HAP-1 (cell line): ENCODE data around the gene PRR15.
"Not testable (repeated sequence)": the region's sequence is repeated elsewhere in the genome, so short reads cannot be mapped to it uniquely, and the experiment has no call there.

ENCODE experiments used
- DNase-seq, 2 experiments: peaks; one replicate each; pipeline ENCODE4 v3.0.0-alpha.2; 2016 to 2020; ENCODE audit warnings: low spot score in 2 of 2
- H3K27me3 ChIP-seq: fragments of 250-450 bp; sonication (Bioruptor Pico); 2 replicates; pipeline ENCODE4 v1.5.1; 2020; ENCODE audit warnings: low read depth, mild to moderate bottlenecking, moderate library complexity
- H3K36me3 ChIP-seq: fragments of 250-450 bp; sonication (Bioruptor Pico); replicated peaks from 2 replicates; pipeline ENCODE4 v1.5.1; 2020; ENCODE audit warnings: mild to moderate bottlenecking
- H3K4me1 ChIP-seq: fragments of 250-450 bp; sonication (Bioruptor Pico); 2 replicates; pipeline ENCODE4 v1.5.1; 2020; ENCODE audit warnings: mild to moderate bottlenecking
- H3K4me3 ChIP-seq: fragments of 250-450 bp; sonication (Bioruptor Pico); 2 replicates; pipeline ENCODE4 v1.5.1; 2020; ENCODE audit warnings: mild to moderate bottlenecking, moderate library complexity
- H3K9me3 ChIP-seq: fragments of 250-450 bp; sonication (Bioruptor Pico); 2 replicates; pipeline ENCODE4 v1.5.1; 2020; ENCODE audit warnings: mild to moderate bottlenecking, moderate library complexity
- in situ Hi-C: fragments of 300-500 bp; cut with MboI; formaldehyde crosslinking; loops from 3 replicates; pipeline ENCODE4 v1.14.3; 2020; ENCODE audit warnings: low sequenced_read_pairs, inconsistent platforms, mixed read lengths

The PRR15 gene

GRCh38 chr7:29563590-29564495 is at the start of gene PRR15:
TSS of gene PRR15 (plus strand) at chr7:29563835. CDS start at chr7:29566330, 2,495 bp downstream.
- H3K4me1 ChIP-seq: peaks cover 4% of the 10 kb centered on the region; the same call in 1 of the 2 replicates
- DNase-seq: peak; percentile 70 to 81
- no peaks in the 10 kb centered on the region for H3K27me3 ChIP-seq
- in situ Hi-C loops: no loop called here
- peak within 1 kb of the TSS; percentile 53 for H3K4me3 ChIP-seq
- peaks cover 3% of the 10 kb centered on the region; the same call in 1 of the 2 replicates for H3K36me3 ChIP-seq
- no peaks in the 10 kb centered on the region for H3K9me3 ChIP-seq

- no peaks in the 10 kb centered on the region for H3K9me3 ChIP-seq
- no peaks in the 10 kb centered on the region for H3K27me3 ChIP-seq
- no peaks in the 10 kb centered on the region; the same call in 1 of the 2 replicates for H3K36me3 ChIP-seq
- H3K4me3 ChIP-seq: no peak overlapping the region
- in situ Hi-C loops: no loop called here
- DNase-seq: no peak
- no peaks in the 10 kb centered on the region for H3K4me1 ChIP-seq
These were observed 47.1 kb upstream of the PRR15 start for GRCh38 chr7:29516491-29516890.

- Histone ChIP-seq H3K4me1 (no peaks in the 10 kb centered on the region), H3K9me3 (no peaks in the 10 kb centered on the region), H3K36me3 (no peaks in the 10 kb centered on the region), H3K4me3 (no peak overlapping the region), H3K27me3 (no peaks in the 10 kb centered on the region)
- no peak for DNase-seq
- in situ Hi-C loops: no loop called here
These were observed 45.0 kb upstream of the PRR15 start for GRCh38 chr7:29518616-29519015.

GRCh38 chr7:29523728-29524127 is 39.9 kb upstream of the PRR15 start:
- H3K36me3 ChIP-seq: no peaks in the 10 kb centered on the region
- in situ Hi-C loops: no loop called here
- no peak overlapping the region for H3K4me3 ChIP-seq
- no peak for DNase-seq
- no peaks in the 10 kb centered on the region for H3K9me3 ChIP-seq
- H3K4me1 ChIP-seq: no peaks in the 10 kb centered on the region
- H3K27me3 ChIP-seq: no peaks in the 10 kb centered on the region

- no peak for DNase-seq
- H3K4me1 ChIP-seq: no peaks in the 10 kb centered on the region
- in situ Hi-C loops: no loop called here
- H3K27me3 ChIP-seq: no peaks in the 10 kb centered on the region
- no peak overlapping the region for H3K4me3 ChIP-seq
- no peaks in the 10 kb centered on the region for H3K36me3 ChIP-seq
- no peaks in the 10 kb centered on the region for H3K9me3 ChIP-seq
These were observed 36.0 kb upstream of the PRR15 start for GRCh38 chr7:29527505-29528108.

GRCh38 chr7:29528526-29528925 is 35.1 kb upstream of the PRR15 start:
- H3K4me3 ChIP-seq, H3K4me1 ChIP-seq, H3K9me3 ChIP-seq, H3K27me3 ChIP-seq, in situ Hi-C loops, DNase-seq, H3K36me3 ChIP-seq: not testable (repeated sequence)

- no peaks in the 10 kb centered on the region for H3K4me1 ChIP-seq
- H3K27me3 ChIP-seq: 0 out of 2 replicates have a peak, but pooled peaks cover 2% of the 10 kb centered on the region
- H3K9me3 ChIP-seq: no peaks in the 10 kb centered on the region
- no peak overlapping the region for H3K4me3 ChIP-seq
- in situ Hi-C loops: no loop called here
- DNase-seq: no peak
- no peaks in the 10 kb centered on the region for H3K36me3 ChIP-seq
These were observed 25.2 kb upstream of the PRR15 start for GRCh38 chr7:29538389-29538788.

GRCh38 chr7:29539471-29539870 is 24.2 kb upstream of the PRR15 start:
- in situ Hi-C loops: no loop called here
- H3K4me3 ChIP-seq: no peak overlapping the region
- no peaks in the 10 kb centered on the region; the same call in 1 of the 2 replicates for H3K9me3 ChIP-seq
- H3K27me3 ChIP-seq: 0 out of 2 replicates have a peak, but pooled peaks cover 2% of the 10 kb centered on the region
- DNase-seq: no peak
- no peaks in the 10 kb centered on the region for H3K4me1 ChIP-seq
- no peaks in the 10 kb centered on the region for H3K36me3 ChIP-seq

GRCh38 chr7:29547421-29547820 is 16.2 kb upstream of the PRR15 start:
- no peak for DNase-seq
- Histone ChIP-seq H3K4me3 (no peak overlapping the region), H3K27me3 (no peaks in the 10 kb centered on the region)

GRCh38 chr7:29548823-29549222 is 14.8 kb upstream of the PRR15 start:
- Histone ChIP-seq H3K36me3 (no peaks in the 10 kb centered on the region), H3K9me3 (no peaks in the 10 kb centered on the region; the same call in 1 of the 2 replicates), H3K4me3 (no peak overlapping the region), H3K4me1 (0 out of 2 replicates have a peak, but pooled peaks cover 3% of the 10 kb centered on the region), H3K27me3 (no peaks in the 10 kb centered on the region)
- in situ Hi-C loops: no loop called here
- DNase-seq: no peak

More at GRCh38 chr7:29547421-29547820, 16.2 kb upstream of the PRR15 start:
- 0 out of 2 replicates have a peak, but pooled peaks cover 3% of the 10 kb centered on the region for H3K4me1 ChIP-seq
- in situ Hi-C loops: no loop called here
- no peaks in the 10 kb centered on the region; the same call in 1 of the 2 replicates for H3K9me3 ChIP-seq
- no peaks in the 10 kb centered on the region for H3K36me3 ChIP-seq

- in situ Hi-C loops: no loop called here
- Histone ChIP-seq H3K9me3 (no peaks in the 10 kb centered on the region), H3K4me3 (no peak overlapping the region), H3K27me3 (no peaks in the 10 kb centered on the region), H3K4me1 (peaks cover 13% of the 10 kb centered on the region), H3K36me3 (no peaks in the 10 kb centered on the region)
- no peak for DNase-seq
These were observed 11.2 kb upstream of the PRR15 start for GRCh38 chr7:29552392-29552791.

GRCh38 chr7:29555061-29555460 is 8.6 kb upstream of the PRR15 start:
- H3K9me3 ChIP-seq: no peaks in the 10 kb centered on the region
- no peak overlapping the region for H3K4me3 ChIP-seq
- no peaks in the 10 kb centered on the region for H3K36me3 ChIP-seq
- H3K27me3 ChIP-seq: no peaks in the 10 kb centered on the region
- peaks cover 21% of the 10 kb centered on the region for H3K4me1 ChIP-seq
- in situ Hi-C loops: no loop called here
- no peak for DNase-seq

- in situ Hi-C loops: no loop called here
- H3K9me3 ChIP-seq: no peaks in the 10 kb centered on the region
- peaks cover 21% of the 10 kb centered on the region for H3K4me1 ChIP-seq
- H3K27me3 ChIP-seq: no peaks in the 10 kb centered on the region
- no peak overlapping the region for H3K4me3 ChIP-seq
- H3K36me3 ChIP-seq: no peaks in the 10 kb centered on the region
- peak; percentile 71 to 98 for DNase-seq
These were observed 7.0 kb upstream of the PRR15 start for GRCh38 chr7:29556405-29557195.
